Activated CD4-positive, alpha-beta T cell treated with anti-CD3 and anti-CD28 coated beads, Interleukin-2, amount 50 U/mL, for 4 hours (primary cell): Measurements from ENCODE around the gene TNFAIP6.
"Not testable (repeated sequence)": the region's sequence is repeated elsewhere in the genome, so short reads cannot be mapped to it uniquely, and the experiment has no call there.

Experiments used
- DNase-seq, 2 experiments: peaks; one replicate each; pipeline ENCODE4 v3.0.0-alpha.2; 2020

TNFAIP6 gene

DNA sequence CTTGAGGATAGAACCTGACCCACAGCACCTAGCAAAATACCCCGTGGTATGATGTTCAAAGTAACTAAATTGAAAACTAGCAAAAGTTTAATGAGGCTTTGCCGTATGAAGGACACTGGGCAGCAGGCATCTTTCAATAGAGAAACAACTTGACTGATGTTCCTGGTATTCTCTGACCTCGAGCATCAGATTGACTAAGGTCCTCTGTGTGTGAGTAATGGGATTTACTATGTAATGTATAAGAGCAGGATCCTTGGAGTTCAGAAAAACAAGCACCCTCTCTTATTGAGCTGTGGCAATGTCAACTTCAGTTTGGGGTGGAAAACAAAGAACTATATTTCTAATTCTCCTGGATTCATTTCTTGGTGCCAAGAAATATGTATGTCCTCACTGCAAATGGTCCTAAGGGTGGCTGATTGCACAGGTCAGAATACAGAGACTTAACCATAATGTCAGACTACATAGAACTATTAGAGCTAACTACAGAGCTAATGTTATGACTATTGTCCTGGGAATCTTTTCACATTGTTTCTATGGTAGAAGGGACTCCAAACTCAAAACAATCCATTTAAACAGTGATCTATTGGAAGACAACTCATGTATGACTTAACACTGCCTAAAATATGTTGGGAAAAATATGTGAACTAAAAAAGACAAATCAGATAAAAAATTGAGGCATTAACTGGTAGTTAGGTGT is 4.4 kb downstream of the TNFAIP6 start:
- no peak for DNase-seq

DNA sequence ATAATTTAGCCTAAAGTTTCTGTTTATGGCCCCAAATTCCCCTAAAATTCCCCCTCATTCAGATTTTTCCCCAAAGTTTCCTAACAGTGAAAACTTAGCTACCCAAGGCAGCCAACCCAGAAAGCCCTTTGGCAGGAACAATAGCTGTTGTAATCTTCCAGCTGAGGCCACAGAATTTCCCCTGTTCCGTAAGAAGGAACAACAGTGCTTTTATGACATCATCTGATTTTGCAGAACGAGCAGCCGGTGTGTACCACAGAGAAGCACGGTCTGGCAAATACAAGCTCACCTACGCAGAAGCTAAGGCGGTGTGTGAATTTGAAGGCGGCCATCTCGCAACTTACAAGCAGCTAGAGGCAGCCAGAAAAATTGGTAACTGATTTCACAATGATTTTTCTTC is 6.3 kb downstream of the TNFAIP6 start:
- DNase-seq = no peak

DNA sequence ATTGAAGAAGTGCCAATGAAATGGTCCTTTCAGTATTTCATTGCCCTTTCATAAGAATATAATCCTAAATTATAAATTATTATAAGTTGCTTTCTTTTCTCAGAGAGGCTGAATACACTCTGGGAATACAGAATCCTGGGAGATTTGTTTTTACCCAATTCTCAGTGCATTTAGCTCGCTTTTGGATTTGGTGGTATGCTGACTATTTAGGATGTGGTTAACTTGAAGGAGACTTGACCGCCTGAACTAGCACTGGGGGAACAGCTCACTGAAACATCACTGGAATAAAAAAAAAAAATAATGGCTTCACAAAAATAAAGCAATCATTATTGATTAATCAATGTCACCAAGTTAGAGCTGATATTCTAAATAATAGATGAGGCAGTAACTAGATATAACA is 10.2 kb downstream of the TNFAIP6 start:
- DNase-seq = no peak

DNA sequence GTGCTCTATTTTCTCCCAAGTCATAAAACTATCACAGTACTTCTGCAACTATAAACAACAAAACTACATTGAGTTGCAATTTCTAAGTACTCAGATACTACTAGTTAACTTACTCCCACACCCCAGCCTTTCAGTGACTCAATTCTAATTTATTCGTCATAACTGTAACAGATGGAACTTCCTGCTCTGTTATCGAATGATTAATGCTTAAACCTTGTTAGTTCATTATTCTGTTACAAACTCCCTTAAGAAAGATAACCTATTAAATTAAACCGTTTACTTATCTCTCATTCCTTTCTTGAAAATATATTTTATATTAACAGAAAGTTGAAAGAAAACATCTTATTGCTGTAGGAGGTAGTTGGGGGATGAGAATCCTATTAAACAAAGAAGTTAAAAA is 17.0 kb downstream of the TNFAIP6 start:
- DNase-seq = no peak

DNA sequence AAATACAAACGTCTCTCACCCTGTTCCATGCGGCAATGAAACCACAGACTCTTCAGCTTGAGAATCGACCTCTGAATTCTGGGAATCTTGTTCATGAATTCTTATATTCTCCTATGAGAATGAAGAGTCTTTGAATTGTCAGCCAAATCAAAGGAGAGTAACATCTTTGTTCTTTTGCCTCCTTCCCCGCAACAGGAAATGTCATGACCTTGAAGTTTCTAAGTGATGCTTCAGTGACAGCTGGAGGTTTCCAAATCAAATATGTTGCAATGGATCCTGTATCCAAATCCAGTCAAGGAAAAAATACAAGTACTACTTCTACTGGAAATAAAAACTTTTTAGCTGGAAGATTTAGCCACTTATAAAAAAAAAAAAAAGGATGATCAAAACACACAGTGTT is 21.8 kb downstream of the TNFAIP6 start:
- no peak for DNase-seq

DNA sequence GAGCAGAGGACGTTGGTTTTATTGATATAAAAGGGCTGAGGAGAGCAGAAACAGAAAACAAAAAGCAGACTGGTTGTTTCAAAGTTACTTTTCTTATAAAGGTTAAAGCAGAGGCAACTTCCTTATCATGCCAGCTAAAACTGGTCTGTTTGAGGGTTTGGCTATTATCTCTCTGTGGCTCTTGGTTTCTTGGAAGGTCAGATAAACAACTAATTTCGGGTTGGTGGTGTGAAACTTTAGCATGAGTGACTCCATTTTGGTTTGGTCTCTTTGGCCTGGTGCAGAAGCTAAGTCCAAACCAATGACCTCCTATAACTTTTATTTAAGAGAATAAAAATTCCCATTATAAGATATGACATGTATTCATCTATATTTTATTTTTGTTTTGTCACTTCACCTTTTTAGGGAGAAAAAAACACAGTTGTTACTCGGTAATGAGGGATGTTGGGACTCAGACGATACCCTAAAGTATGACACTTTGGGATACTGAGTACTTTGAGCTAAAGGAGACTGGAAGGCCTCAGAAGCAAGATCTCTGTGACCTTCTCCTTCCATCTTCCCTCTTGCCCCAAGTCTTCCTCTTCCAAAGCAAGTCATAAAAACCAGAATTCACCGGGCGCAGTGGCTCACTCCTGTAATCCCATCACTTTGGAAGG is 23.3 kb downstream of the TNFAIP6 start:
- DNase-seq = no peak

DNA sequence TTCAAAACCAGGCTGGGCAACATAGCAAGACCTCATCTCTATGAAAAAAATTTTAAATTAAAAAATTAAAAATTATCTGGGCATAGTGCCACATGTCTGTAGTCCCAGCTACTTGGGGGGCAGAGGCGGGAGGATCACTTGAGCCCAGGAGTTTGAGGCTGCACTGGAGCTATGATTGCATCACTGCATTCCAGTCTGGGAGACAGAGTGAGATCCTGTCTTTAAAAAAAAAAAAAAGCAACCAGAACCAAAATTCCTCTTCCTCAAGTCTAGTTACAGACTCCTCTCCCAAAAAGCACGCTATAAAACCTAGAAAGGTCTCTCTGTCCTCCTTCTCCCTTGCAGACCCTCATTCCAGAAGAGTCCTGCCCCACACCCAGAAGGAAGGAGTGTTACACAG is 23.9 kb downstream of the TNFAIP6 start:
- DNase-seq = no peak

DNA sequence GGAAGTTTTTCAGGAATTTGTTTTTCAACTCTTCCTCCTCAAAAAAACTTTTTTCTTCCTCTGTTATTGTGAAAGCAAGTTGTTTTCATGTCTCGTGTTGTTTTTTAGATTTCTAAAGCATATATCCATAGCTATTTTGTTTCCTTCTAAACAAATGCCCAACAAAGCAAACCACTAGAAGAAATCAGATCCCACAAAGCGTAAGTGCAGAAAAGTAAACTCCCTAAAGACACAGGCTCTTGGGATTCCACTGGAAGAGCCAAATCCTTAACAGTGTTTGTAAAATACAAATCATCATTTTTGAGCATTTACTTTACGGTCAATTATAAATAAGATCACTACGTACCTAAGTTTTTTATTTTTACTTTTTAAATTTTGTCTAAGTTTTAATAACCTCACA is 30.6 kb downstream of the TNFAIP6 start:
- DNase-seq = no peak

DNA sequence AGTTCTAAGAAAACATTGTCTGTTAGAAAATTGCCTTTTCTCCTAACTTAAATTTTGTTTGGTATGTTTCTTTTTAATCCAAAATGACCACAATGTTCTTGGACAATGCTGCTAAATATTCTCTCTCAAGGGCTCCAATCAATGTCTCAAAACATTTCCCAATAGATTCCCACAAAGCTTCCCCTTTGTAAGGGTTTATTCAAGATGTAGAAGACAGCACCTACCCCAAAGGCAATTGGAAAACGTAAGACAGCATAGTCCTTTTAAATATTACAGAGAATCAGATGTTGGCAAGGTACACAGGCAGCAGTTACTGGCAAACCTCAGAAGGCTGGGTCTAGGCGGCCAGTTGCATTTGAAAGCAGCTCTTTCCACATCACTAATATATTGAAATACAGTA is 34.0 kb downstream of the TNFAIP6 start:
- no peak for DNase-seq

DNA sequence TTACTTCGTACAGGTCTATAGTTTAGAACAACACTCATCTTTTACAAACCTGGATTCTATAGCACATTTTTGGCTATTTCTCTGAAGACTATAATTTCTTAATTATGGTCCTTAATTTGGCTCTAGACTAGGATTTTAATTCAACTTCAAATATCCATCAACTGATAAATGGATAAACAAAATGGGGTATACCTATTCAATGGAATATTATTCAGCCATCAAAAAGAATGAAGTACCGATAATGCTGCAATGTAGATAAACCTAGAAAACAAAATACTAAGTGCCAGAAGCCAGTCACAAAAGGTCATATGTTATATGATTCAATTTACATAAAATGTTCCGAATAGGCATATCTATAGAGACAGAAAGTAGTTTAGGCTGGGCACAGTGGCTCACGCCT is 37.1 kb downstream of the TNFAIP6 start:
- DNase-seq = no peak

DNA sequence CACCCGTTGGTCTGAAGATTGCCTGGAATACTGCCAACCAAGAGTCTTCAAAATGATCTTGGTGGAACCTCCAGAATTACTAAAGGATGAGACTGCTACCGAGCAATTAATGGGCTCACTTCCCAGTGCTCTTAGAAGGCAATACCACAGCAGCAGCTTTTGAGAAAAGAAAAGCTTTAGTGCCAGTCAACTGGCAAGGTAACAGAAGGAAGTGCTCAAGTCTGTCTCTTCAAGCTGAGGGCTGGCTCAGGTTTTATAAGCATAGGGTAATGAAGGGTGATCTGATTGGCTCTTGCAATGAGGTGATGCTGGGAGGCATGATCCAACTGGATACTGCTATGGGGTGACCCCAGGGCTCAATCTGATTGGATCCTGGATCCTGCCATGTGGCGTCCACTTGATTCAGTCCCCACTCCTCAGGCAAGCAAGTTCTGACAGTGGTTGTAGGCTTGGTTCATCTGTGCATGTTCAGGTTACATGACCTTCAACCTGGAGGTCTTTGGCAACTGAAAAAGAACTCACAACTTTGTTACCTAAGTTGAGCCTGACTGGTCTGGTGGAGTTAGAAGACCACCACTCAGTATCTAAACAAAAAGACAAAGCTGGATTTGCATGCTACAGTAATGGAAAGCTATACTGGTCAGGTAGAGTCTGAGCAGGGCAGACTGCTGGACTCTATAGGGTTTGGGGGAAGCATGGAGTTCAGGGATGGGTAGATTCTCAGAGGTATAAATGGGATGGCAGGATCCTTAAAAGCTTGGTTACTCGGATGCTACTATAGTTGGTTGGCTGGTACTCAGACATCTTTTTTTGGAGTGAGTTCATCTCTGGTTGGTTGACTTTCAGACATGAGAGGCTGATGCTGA is 38.4 kb downstream of the TNFAIP6 start:
- no peak for DNase-seq

DNA sequence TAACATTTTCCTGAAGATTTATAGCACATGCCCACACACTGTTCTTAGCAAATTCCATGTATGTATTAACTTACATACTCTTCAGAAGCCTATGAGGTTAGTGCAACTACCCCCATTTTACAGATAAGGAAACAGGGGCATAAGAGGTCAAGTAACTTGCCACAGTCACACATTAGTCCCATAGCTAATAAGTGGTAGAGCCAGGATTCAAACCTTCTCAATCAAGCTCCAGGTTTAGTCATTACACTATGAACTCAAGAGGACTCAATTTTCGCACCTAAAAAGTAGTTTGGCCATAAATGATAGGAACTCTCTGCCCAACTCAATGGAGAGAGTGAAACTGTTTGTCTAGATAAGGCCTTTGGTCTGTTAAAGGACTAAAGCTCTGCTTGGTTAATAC is 42.6 kb downstream of the TNFAIP6 start:
- DNase-seq = no peak

DNA sequence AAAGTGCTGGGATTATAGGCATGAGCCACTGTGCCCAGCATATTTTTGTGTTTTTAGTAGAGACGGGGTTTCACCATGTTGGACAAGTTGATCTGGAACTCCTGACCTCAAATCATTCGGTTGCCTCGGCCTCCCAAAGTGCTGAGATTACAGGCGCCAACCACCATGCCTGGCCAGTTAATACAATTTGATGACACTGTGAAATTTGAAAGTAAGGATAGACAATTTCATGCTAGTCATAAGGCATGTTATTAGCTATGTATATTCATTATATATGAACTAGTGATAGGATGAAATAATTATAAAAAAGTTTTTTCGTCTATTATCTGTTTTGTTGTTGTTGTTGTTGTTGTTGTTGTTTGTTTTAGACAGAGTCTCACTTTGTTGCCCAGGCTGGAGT is 43.8 kb downstream of the TNFAIP6 start:
- DNase-seq = no peak

DNA sequence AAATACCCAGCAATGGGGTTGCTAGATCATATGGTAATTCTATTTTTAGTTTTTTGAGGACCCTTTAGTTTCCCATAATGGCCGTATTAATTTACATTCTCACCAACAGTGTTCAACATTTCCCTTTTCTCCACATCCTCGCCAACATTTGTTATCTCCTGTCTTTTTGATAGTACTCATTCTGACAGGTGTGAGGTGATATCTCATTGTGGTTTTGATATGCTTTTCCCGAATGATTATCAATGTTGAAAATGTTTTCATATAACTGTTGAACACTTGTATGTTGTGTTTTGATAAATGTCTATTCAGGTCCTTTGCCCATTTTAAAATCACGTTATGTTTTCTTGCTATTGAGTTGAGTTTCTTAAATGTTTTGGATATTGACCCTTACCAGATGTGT is 46.5 kb downstream of the TNFAIP6 start:
- no peak for DNase-seq

DNA sequence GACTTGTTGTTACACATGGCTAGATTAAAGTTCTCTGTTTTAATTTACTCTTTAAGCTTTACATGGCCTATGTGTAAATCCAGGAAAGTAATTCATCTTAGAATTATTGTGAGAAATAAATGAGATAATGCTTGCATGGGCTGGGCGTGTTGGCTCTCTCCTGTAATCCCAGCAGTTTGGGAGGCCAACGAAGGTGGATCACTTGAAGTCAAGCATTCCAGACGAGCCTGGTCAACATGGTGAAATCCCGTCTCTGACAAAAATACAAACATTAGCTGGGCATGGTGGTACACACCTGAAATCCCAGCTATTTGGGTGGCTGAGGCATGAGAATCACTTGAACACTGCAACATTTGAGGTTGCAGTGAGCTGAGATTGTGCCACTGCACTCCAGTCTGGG is 48.0 kb downstream of the TNFAIP6 start:
- no peak for DNase-seq

DNA sequence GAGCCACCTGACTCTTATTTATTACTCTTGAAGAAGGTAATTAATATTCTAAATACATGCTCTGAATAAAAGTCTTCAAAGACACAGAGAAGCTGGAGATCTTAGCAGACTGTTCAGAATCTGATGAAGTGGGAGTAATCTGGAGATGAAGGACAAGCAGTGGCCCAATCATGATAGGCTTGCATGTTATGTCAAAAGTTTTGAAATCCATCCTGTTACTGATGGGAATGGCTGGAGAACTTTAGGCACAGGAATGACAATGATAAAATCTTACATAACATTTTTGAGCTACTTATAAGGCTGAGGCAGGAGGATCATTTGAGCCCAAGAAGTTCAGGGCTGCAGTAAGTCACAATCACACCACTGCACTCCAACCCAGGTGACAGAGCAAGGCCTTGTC is 49.9 kb downstream of the TNFAIP6 start:
- DNase-seq = no peak

DNA sequence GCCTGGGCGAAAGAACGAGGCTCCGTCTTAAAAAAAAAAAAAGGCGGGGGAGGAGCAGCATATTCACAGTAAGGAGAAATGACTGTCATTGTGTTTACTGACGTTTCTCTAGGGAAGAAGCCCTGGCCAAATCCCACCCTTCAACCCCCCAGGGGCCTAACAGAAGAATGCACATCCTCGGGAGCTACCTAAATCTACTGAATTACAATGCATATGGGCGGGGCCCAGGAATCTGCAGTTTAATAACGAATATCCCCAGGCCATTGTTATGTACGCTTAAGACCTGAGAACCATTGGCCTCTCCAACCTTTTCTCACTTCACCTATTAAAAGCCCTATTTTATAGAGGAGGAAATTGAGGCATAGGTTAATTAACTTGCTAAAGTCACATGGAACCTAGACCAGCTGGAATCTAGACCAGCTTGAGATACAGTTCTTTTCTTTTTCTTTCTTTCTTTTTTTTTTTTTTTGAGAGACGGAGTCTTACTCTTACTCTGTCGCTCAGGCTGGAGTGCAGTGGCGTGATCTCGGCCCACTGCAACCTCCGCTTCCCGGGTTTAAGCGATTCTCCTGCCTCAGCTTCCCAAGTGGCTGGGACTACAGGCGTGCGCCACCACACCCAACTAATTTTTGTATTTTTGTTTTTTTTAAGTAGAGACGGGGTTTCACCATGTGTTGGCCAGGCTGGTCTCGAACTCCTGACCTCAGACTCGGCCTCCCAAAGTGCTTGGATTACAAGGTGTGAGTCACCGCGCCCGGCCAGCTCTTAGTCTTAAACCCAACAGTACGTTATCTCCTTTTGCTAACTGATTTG is 51.6 kb downstream of the TNFAIP6 start:
- no peak for DNase-seq

DNA sequence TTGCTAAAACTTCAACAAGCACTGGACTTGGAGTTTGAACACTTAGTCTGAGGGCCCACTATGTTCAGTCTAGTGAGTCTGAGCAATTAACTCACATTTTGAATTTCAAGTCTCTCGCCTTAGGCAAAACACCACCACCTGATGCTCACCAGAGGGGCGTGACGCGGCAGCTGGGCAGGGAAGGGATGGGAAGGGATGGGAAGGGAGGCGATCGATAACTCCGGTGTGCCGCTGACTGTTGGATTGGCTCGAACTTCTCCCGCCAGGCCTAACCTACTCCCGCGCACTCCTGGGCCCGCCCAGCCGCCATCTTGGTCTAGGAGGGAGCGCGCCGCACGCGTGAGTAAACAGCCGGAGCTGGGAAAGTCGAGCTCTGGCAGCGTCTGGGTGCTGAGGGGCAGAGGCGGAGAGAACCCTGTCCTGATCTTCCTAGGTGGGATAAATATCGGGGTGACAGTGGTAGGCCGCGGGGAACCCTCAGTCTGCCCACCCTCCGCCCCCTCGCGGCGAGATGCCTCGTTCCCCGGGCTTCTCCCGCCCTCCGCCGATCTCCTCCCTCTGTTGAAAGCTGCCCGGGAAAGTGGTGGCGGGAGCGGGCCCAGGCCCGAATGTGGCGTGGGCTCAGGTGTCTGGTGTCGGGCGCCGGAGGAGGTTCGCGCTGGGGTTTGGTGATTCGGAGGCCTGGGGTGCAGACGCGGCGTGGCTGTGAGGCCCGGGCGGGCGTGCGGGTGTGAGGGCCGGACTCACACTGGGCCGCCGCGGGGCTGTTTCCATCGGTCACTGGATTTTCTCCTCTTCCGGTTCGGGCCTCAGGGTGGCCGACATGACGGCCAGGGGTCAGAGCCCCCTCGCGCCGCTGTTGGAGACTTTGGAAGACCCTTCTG is 52.5 kb downstream of the TNFAIP6 start, which contains the start of gene RIF1:
TSS of gene RIF1 (plus strand) at position 302 of the 884 bp plus-strand sequence. CDS start at position 824, 522 bp downstream.
- DNase-seq = peak; percentile 73 to 74

DNA sequence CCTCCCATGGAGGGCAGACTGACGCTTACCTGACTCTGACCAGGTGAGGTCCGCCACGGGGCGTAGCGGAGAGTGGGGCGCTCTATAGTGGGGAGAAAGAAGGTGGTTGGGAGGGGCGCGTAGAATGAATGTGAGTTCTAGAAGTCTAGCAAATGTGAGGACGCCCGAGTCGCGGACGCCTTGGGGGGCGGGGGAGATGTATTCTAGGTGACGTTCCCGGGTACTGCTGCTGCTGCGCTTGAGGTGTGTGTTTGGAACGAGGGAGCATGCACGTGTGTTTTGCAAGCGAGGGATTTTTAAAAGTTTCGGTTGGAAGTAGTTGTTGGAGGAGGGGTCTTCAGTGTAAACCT is 53.1 kb downstream of the TNFAIP6 start:
- DNase-seq = peak; percentile 35 to 41

DNA sequence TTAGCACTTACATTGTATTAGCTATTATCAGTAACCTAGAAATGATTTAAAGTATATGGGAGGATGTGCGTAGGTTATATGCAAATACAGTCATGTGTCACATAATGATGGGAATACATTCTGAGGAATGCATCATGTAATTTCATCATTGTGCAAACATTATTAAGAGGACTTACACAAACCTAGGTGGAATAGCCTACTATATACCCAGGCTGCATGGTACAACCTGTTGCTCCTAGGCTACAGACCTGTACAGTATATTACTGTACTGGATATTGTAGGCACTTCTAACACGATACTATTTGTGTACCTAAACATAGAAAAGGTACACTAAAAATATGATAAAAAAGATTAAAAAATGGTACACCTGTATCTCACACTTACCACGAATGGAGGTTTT is 60.3 kb downstream of the TNFAIP6 start:
- no peak for DNase-seq

DNA sequence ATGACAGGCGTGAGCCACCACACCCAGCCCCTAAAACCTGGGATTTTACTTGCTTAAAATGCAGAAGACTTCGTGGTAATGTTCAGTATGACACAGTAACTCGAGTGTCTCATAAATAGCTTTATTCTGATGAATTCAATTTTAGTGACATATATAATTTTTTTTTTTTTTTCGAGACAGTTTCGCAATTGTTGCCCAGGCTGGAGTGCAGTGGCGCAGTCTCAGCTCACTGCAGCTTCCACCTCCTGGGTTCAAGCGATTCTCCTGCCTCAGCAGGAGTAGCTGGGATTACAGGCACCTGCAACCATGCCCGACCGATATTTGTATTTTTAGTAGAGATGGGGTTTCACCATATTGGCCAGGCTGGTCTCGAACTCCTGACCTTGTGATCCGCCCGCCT is 64.3 kb downstream of the TNFAIP6 start:
- DNase-seq = not testable (repeated sequence)

DNA sequence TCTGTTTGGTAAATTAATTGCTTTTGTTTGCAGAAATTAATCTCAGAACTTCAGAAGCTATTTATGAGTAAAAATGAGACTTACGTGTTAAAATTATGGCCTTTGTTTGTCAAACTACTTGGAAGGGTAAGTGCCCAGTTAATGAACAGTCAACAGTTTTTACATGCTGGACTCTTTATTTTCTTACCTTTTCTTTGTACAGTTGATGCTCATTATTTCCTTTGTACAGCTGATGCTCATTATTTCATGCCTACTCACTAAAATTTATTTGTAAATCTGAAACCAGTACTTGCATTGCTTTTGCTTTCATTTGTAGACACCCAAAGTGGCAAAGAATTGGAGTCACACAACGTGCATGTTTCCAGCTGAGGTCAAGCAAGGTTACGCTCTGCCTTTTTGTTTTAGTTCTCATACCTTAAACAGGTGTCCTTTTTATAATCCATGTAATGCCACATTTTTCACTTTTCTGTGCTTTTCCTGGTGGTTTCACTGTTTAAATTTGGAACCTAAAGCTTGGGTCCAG is 65.6 kb downstream of the TNFAIP6 start:
- DNase-seq = no peak
